ENCODE data around the gene CABP4.
"Not testable (repeated sequence)": the region's sequence is repeated elsewhere in the genome, so short reads cannot be mapped to it uniquely, and the experiment has no call there.

Gene CABP4

GRCh38 chr11:67453816-67454732 is 1.1 kb upstream of the CABP4 start:
- DNase-seq (ENCODE audit: low read depth in 2 of 2), result no peak

GRCh38 chr11:67456068-67456705 is 1.0 kb downstream of the CABP4 start:
- no peak for DNase-seq (ENCODE audit: low read depth in 2 of 2)

GRCh38 chr11:67457453-67457852 is 2.3 kb downstream of the CABP4 start:
- no peak for DNase-seq (ENCODE audit: low read depth in 2 of 2)

GRCh38 chr11:67458266-67458665 is 3.1 kb downstream of the CABP4 start:
- DNase-seq (ENCODE audit: low read depth in 2 of 2), result no peak

GRCh38 chr11:67463186-67463585 is 8.0 kb downstream of the CABP4 start:
- no peak for DNase-seq (ENCODE audit: low read depth in 2 of 2)

DNA sequence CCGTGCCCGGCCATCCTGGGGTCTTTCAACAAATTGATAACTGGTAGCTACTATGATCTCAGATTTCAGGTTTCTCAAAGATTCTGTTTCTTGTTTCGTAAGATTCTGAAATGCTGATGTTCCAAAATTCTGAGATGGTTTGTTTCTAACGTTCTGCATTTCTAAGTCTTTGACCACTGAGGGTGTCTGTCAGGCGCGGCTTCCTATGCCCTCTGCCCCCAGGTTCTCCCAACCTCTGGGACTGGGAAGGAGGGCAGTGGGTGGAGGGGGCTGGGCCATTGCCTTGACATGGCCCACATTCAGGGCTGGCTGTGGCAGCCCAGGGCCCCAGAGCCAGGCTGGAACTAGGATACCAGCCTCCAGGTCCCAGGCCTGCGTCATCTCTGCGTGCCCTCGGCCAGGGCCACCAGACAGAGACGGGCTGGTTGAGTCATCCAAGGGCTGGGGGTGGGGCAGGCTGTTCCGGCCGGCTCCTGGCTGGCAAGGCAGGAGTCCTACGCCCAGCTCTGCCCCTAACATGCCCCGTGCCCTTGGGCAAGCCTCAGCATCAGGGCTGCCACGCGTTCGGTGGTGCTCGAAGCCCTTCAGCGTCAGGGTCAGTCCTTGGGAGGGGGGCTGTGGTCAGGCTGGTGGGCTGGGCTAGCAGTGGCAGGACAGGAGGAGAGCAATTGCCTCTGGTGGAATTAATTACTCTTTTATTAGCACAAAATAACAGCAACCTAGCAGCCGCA is 8.7 kb downstream of the CABP4 start:
- no peak for DNase-seq (ENCODE audit: low read depth in 2 of 2)

DNA sequence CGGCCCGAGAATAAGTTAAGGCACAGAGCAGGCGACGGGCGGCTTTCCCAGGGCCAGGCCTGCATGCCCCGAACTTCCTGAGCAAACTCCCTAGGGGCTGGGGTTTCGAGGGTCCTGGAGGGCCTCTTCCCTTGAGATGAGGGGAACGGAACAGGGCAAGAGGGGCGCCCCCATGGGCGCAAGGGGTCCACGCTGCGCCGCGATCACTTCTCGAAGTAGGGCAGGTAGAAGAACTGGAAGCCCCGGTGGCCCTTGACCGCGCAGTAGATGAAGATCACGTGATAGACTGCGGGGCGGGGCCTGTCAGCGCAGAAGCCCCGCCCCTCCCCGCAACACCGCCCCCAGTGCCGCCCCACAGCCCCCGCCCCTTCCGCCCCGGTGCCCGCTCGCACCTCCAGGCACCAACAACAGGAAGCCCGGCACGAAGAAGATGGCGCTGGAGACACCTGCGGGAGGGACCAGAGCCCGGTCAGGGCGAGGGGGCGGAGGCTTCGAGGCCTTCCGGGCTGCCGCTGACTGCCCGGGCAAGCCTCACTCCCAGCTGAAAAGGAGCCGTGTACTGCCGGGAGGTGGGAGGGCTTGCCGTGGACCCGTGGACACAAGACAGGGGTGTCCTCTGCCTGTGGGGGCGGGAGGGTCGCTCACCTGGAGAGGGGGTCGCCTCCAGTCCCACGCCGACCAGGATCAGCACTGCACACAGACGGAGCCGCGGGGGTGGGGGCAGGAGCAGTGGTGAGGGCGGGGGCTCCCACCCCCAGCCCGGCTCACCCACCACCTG is 9.4 kb downstream of the CABP4 start:
- peak; percentile 87 to 89 for DNase-seq (ENCODE audit: low read depth in 2 of 2)

DNA sequence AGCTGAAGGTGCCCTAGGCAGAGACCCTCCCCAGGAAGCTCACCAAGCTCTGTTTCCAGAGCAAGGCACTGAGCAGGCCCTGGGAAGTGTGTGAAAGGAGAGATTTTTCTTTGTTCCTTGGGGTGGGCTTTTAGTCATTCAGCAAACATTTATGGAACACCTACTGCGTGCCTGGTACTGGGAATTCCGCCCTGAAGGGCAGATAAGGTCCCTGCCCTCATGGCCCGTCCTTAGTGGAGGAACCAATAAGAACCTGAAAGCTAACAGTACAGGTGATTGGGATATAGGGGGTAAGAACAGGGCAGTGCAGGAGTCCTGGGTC is 10.0 kb downstream of the CABP4 start:
- no peak for DNase-seq (ENCODE audit: low read depth in 2 of 2)

DNA sequence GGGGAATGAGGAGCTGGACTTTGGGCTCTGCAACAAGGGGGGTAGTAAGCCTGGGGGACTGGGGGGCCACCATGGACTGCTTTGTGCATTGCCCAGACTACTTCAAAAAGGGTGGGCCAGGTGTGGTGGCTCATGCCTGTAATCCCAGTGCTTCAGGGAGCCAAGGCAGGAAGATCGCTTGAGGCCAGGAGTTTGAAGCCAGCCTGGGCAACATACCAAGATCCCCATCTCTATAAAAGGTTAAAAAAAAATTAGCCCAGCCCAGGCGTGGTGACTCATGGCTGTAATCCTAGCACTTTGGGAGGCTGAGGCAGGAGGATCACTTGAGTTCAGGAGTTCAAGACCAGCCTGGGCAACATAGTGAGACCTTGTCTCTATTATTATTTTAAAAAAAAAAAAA is 10.4 kb downstream of the CABP4 start:
- DNase-seq (ENCODE audit: low read depth in 2 of 2), result not testable (repeated sequence)

GRCh38 chr11:67466367-67466766 is 11.2 kb downstream of the CABP4 start:
- no peak for DNase-seq (ENCODE audit: low read depth in 2 of 2)

- no peak for DNase-seq (ENCODE audit: low read depth in 2 of 2)
Measured at GRCh38 chr11:67466962-67467771, 12.0 kb downstream of the CABP4 start.

DNA sequence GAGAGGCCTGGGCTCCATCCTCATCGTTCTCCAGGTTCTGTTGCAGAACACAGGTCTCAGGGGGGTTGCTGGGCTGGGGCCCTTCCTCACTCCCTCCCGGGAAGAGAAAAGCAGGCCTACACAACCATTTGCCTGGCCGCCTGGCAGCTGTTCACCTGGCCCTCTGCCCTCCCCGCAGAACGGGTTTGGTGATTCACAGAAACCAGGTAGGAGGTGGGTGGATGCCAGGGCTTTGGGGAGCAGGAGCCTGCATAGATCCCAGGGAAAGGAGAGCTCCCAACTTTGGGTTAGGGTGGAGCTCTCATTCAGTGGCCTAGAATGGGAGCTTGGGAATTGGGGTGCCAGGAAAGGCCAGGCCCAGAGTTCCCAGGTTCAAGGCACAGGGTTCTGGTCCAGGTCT is 12.9 kb downstream of the CABP4 start:
- no peak for DNase-seq (ENCODE audit: low read depth in 2 of 2)

- no peak for DNase-seq (ENCODE audit: low read depth in 2 of 2)
Measured at GRCh38 chr11:67468456-67468758, 13.3 kb downstream of the CABP4 start.

GRCh38 chr11:67468759-67469507 is 13.8 kb downstream of the CABP4 start, which contains the start of gene TMEM134:
TMEM134 (minus strand) TSS chr11:67469251; CDS start chr11:67469192, 59 bp downstream.
- peak; percentile 89 to 90 for DNase-seq (ENCODE audit: low read depth in 2 of 2)

- DNase-seq (ENCODE audit: low read depth in 2 of 2), result no peak
Measured at GRCh38 chr11:67469508-67469811, 14.3 kb downstream of the CABP4 start.

DNA sequence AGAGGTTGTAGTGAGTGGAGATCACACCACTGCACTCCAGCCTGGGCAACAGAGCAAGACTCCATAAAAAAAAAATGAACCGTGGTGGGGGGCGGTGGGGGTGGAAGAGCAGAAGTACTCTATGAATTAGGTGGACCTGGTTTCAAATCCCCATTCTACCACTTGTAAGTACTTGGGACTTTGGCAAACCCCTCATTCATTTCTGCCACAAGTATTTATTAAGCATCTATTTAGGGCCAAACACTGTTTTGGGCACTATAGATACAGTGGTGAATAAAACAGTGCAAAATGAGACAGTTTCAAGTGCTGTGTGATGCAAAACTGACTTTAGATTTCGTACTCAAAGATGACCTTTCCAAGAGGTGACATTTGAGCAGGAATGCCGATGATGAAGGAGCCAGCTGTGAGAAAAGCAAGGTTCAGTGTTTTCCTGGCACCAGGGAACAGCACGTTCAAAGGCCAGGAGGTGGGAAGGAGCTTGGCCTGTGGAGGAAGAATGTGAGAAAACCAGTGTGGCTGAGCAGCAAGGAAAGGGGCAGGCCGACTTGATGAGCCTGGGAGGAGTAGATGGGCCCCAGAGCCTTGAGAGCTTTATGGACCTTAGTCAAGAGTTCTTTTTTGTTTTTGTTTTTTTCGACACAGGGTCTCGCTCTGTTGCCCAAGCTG is 15.3 kb downstream of the CABP4 start:
- DNase-seq (ENCODE audit: low read depth in 2 of 2), result no peak

- no peak for DNase-seq (ENCODE audit: low read depth in 2 of 2)
Measured at GRCh38 chr11:67472882-67473281, 17.7 kb downstream of the CABP4 start.

DNA sequence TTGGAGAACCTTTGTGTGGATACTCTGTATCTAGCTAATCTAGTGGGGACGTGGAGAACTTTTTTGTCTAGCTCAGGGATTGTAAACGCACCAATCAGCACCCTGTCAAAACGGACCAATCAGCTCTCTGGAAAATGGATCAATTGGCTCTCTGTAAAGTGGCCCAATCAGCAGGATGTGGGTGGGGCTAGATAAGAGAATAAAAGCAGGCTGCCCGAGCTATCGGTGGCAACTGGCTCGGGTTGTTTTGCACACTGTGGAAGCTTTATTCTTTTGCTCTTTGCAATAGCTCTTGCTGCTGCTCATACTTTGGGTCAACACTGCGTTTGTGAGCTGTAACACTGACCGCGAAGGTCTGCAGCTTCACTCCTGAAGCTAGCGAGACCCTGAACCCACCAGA is 21.5 kb downstream of the CABP4 start:
- not testable (repeated sequence) for DNase-seq (ENCODE audit: low read depth in 2 of 2)

DNA sequence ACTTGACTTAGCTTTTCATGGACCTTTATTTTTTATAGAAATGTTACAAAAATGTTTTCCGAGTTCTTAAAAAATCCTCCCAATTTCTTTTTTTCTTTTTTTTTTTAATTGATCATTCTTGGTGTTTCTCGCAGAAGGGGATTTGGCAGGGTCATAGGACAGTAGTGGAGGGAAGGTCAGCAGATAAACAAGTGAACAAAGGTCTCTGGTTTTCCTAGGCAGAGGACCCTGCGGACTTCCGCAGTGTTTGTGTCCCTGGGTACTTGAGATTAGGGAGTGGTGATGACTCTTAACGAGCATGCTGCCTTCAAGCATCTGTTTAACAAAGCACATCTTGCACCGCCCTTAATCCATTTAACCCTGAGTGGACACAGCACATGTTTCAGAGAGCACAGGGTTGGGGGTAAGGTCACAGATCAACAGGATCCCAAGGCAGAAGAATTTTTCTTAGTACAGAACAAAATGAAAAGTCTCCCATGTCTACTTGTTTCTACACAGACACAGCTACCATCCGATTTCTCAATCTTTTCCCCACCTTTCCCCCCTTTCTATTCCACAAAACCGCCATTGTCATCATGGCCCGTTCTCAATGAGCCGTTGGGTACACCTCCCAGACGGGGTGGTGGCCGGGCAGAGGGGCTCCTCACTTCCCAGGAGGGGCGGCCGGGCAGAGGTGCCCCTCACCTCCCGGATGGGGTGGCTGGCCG is 22.3 kb downstream of the CABP4 start:
- DNase-seq (ENCODE audit: low read depth in 2 of 2), result not testable (repeated sequence)
